SK-N-SH (cell line): ENCODE measurements around the gene SLC49A3. TPM values are rescaled to one million over a fixed set of nuclear protein-coding genes. Genes with fewer than 3 reads are reported as not detected.

ENCODE experiments used
- CTCF ChIA-PET: fragments of 300-600, 350-600 bp; formaldehyde crosslinking; extraction: SDS; loops from one replicate; lab custom pipeline; 2021; lab: Yijun Ruan, JAX
- POLR2A ChIA-PET: fragments of 350-600 bp; sonication (Branson Sonifier 250); formaldehyde crosslinking; extraction: SDS; loops from one replicate; lab custom pipeline; 2020; ENCODE audit warnings: antibody characterized with exemption, inconsistent platforms; lab: Yijun Ruan, JAX
- DNase-seq: peaks from one replicate; pipeline ENCODE4 v3.0.0; 2012
- H2AFZ ChIP-seq: fragments of 200-600 bp; sonication (generic); 2 replicates; pipeline ENCODE4 v1.8.1; 2016; ENCODE audit warnings: antibody characterized with exemption, mild to moderate bottlenecking, low read depth
- H3F3A ChIP-seq: fragments of 200-600 bp; sonication (generic); replicated peaks from 2 replicates; pipeline ENCODE3; 2016; ENCODE audit warnings: antibody characterized with exemption, mild to moderate bottlenecking; ENCODE audit not compliant: insufficient read depth
- H3K27ac ChIP-seq, 2 experiments: fragments of 200-500 bp in 1 of 2; fragments of 200-600 bp in 1 of 2; sonication (Bioruptor generic) in 1 of 2; sonication (generic), shearing (Covaris generic) in 1 of 2; 2 replicates each; pipeline versions ENCODE4 v1.5.1 to v1.6.1; 2014 to 2016; ENCODE audit warnings: low read depth in 2 of 2, inconsistent platforms in 1 of 2, low read length in 1 of 2, mild to moderate bottlenecking in 1 of 2, mixed read lengths in 1 of 2
- H3K27me3 ChIP-seq: fragments of 200-600 bp; sonication (generic), shearing (Covaris generic); 2 replicates; pipeline ENCODE4 v1.6.1; 2016; ENCODE audit warnings: mixed run types; ENCODE audit not compliant: insufficient read depth
- H3K36me3 ChIP-seq, 2 experiments: fragments of 200-500 bp in 1 of 2; fragments of 200-600 bp in 1 of 2; sonication (Bioruptor generic) in 1 of 2; sonication (generic) in 1 of 2; replicated peaks in 1 of 2; 2 replicates each; pipeline versions ENCODE3 to v1.5.1; 2014 to 2016; ENCODE audit warnings: low read length in 1 of 2, mild to moderate bottlenecking in 1 of 2; ENCODE audit not compliant: insufficient read depth in 2 of 2, control insufficient read depth in 1 of 2
- H3K4me1 ChIP-seq, 2 experiments: fragments of 200-500 bp in 1 of 2; fragments of 200-600 bp in 1 of 2; sonication (Bioruptor generic) in 1 of 2; sonication (generic), shearing (Covaris generic) in 1 of 2; 2 replicates each; pipeline versions ENCODE4 v1.5.1 to v1.6.1; 2014 to 2016; ENCODE audit warnings: low read depth in 1 of 2, low read length in 1 of 2, mixed run types in 1 of 2; ENCODE audit not compliant: insufficient read depth in 2 of 2, control insufficient read depth in 1 of 2
- H3K4me2 ChIP-seq: fragments of 200-600 bp; sonication (generic), shearing (Covaris generic); 2 replicates; pipeline ENCODE4 v1.6.1; 2017; ENCODE audit warnings: mixed run types
- H3K4me3 ChIP-seq, 2 experiments: fragments of 200-500 bp in 1 of 2; fragments of 200-600 bp in 1 of 2; sonication (Bioruptor generic) in 1 of 2; sonication (generic), shearing (Covaris generic) in 1 of 2; 2 replicates each; pipeline versions ENCODE4 v1.5.1 to v1.8.1; 2014 to 2016; ENCODE audit warnings: low read depth in 2 of 2, inconsistent platforms in 1 of 2, low read length in 1 of 2, mild to moderate bottlenecking in 1 of 2, mixed read lengths in 1 of 2, moderate library complexity in 1 of 2
- H3K79me2 ChIP-seq: fragments of 200-600 bp; sonication (generic); 2 replicates; pipeline ENCODE4 v1.8.1; 2017; ENCODE audit warnings: mild to moderate bottlenecking; ENCODE audit not compliant: insufficient read depth
- H3K9ac ChIP-seq: fragments of 200-600 bp; sonication (generic); 2 replicates; pipeline ENCODE4 v1.6.1; 2017; ENCODE audit warnings: mixed run types
- H3K9me2 ChIP-seq: fragments of 200-600 bp; sonication (generic); 2 replicates; pipeline ENCODE4 v1.6.1; 2017; ENCODE audit warnings: mixed run types
- H3K9me3 ChIP-seq: fragments of 200-600 bp; sonication (generic); 2 replicates; pipeline ENCODE4 v1.6.1; 2017; ENCODE audit warnings: mixed run types, mild to moderate bottlenecking, moderate library complexity
- H4K20me1 ChIP-seq: fragments of 200-600 bp; sonication (generic); 2 replicates; pipeline ENCODE4 v1.6.1; 2017; ENCODE audit warnings: mild to moderate bottlenecking, mixed run types; ENCODE audit not compliant: insufficient read depth
- EZH2phosphoT487 ChIP-seq: fragments of 200-600 bp; sonication (generic); IDR thresholded peaks from 2 replicates; pipeline ENCODE4 v1.6.1; 2017; ENCODE audit warnings: low read depth, mixed run types, mild to moderate bottlenecking, antibody characterized with exemption, moderate library complexity, borderline replicate concordance
- FOXJ3 ChIP-seq: sonication (generic); formaldehyde crosslinking; IDR thresholded peaks from 2 replicates; pipeline ENCODE4 v1.5.1; 2020; ENCODE audit warnings: mild to moderate bottlenecking, missing genetic modification reagents
- GATA2 ChIP-seq: sonication (generic); formaldehyde crosslinking; IDR thresholded peaks from 2 replicates; pipeline ENCODE4 v1.5.0; 2020; ENCODE audit warnings: mild to moderate bottlenecking, missing genetic modification reagents
- MEF2A ChIP-seq: IDR thresholded peaks from 2 replicates; pipeline ENCODE4 v1.4.0; 2012; ENCODE audit warnings: low read depth, borderline replicate concordance
- MXI1 ChIP-seq: IDR thresholded peaks from 2 replicates; pipeline ENCODE4 v1.6.1; 2012; ENCODE audit warnings: mild to moderate bottlenecking, low read depth, low read length, improper control_type of control experiment
- NFIC ChIP-seq: IDR thresholded peaks from 2 replicates; pipeline ENCODE4 v1.4.0; 2012; ENCODE audit warnings: borderline replicate concordance
- NRF1 ChIP-seq: IDR thresholded peaks from 2 replicates; pipeline ENCODE4 v1.6.1; 2012; ENCODE audit warnings: low read depth, mild to moderate bottlenecking, low read length
- RAD21 ChIP-seq: IDR thresholded peaks from 2 replicates; pipeline ENCODE4 v1.6.1; 2012; ENCODE audit warnings: mild to moderate bottlenecking, low read length
- RCOR1 ChIP-seq: fragments of 150-350 bp; IDR thresholded peaks from 2 replicates; pipeline ENCODE4 v1.6.1; 2017; ENCODE audit warnings: antibody characterized with exemption, low read length
- RXRA ChIP-seq: IDR thresholded peaks from 2 replicates; pipeline ENCODE4 v1.4.0; 2012; ENCODE audit warnings: low read depth, mild to moderate bottlenecking, borderline replicate concordance
- SIN3A ChIP-seq: IDR thresholded peaks from 2 replicates; pipeline ENCODE4 v1.6.1; 2012; ENCODE audit warnings: low read depth, mild to moderate bottlenecking, low read length, moderate library complexity, borderline replicate concordance
- SMC3 ChIP-seq: IDR thresholded peaks from 2 replicates; pipeline ENCODE4 v1.6.1; 2012; ENCODE audit warnings: low read depth, low read length, improper control_type of control experiment
- WGBS: methylation state at CpG from one replicate; pipeline ENCODE4 v1.1.6; 2017; ENCODE audit warnings: low lambda C conversion rate; 5-methylcytosine and 5-hydroxymethylcytosine counted together
- polyA plus RNA-seq, 3 experiments: library from polyadenylated mRNA; depleted of rRNA; stranded (reverse); fragments of >200 nt; gene quantifications; 2 replicates each; pipeline ENCODE4 v1.2.3, GENCODE V29; 2012
- TF ChIP-seq, protein P1 (sequence below): IDR thresholded peaks from 2 replicates; pipeline ENCODE4; 2012
- TF ChIP-seq, protein P2 (sequence below): IDR thresholded peaks from 2 replicates; pipeline ENCODE4 v1.4.0; 2012; ENCODE audit warnings: low read depth
- TF ChIP-seq, protein P3 (sequence below): IDR thresholded peaks from 2 replicates; pipeline ENCODE4 v1.4.0; 2012; ENCODE audit warnings: low read depth, borderline replicate concordance
- TF ChIP-seq, protein P4 (sequence below): fragments of 200-600 bp; sonication (generic); IDR thresholded peaks from 2 replicates; pipeline ENCODE4 v1.6.1; 2017; ENCODE audit warnings: antibody characterized with exemption, mild to moderate bottlenecking, moderate library complexity

The SLC49A3 gene
- polyA plus RNA-seq, 1 of the 3 experiments (the other 2 are of a cell fraction), result 0.05 TPM

DNA sequence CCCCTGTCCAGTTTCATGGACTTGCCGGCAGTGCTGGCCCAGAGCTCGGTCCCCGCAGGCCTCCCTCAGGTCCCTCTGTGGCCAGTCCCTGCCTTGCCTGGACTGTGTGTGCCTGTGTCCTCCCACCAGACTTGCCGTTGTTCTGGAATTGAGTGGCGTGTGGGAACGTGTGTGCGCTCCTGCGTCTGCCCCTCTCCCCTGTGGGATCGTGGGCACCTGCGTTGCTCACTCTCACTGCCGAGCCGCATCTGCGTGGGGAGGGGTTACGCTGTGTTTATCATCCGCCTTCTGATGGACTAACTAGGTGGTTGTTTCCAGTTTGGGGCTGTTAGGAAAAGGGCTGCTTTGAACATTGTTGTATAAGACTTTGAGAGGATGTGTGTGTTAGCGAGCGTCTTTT is 37.9 kb upstream of the SLC49A3 start (continued):
- TF ChIP-seq, protein P1, sequence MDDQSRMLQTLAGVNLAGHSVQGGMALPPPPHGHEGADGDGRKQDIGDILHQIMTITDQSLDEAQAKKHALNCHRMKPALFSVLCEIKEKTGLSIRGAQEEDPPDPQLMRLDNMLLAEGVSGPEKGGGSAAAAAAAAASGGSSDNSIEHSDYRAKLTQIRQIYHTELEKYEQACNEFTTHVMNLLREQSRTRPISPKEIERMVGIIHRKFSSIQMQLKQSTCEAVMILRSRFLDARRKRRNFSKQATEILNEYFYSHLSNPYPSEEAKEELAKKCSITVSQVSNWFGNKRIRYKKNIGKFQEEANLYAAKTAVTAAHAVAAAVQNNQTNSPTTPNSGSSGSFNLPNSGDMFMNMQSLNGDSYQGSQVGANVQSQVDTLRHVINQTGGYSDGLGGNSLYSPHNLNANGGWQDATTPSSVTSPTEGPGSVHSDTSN, result no peak
- TF ChIP-seq EZH2phosphoT487 (no peak), SIN3A (no peak), MXI1 (no peak), NRF1 (no peak), FOXJ3 (CRISPR knock-in tag) (no peak)
- TF ChIP-seq, protein P2, sequence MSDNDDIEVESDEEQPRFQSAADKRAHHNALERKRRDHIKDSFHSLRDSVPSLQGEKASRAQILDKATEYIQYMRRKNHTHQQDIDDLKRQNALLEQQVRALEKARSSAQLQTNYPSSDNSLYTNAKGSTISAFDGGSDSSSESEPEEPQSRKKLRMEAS, result no peak
- TF ChIP-seq, protein P3, sequence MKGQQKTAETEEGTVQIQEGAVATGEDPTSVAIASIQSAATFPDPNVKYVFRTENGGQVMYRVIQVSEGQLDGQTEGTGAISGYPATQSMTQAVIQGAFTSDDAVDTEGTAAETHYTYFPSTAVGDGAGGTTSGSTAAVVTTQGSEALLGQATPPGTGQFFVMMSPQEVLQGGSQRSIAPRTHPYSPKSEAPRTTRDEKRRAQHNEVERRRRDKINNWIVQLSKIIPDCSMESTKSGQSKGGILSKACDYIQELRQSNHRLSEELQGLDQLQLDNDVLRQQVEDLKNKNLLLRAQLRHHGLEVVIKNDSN, result no peak

DNA sequence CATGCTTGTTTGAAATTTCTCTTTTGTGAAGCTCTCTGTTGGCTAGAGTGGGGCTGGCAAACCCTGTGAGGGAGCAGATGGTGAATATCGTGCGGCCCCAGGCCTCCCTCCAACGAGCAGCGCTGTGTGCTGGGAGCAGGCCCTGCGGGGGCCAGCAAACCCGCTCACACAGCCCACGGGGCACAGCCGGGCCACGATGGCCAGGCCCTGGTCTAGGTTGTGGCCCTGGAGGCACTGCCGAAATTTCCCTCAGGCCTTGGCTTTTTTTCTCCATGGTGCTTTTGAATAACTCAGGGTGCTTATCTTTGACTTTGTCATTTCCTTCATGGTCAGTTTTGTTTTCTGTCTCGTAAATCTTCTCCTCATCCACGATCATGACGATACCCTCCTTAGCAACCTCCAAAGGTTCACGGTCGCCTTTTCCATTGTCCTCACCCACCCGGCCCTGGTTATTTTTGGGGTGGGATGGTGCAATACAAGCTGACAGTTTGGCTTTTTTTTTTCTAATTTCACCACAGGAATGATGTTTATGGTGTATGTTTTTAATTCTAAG is 37.4 kb upstream of the SLC49A3 start:
- no peaks in the 10 kb centered on the region for H3K9me3 ChIP-seq
- peaks cover 5 to 6% of the 10 kb centered on the region in 2 experiments for H3K36me3 ChIP-seq
- DNase-seq, result no peak
- peaks cover 73% of the 10 kb centered on the region for H3K79me2 ChIP-seq
- POLR2A ChIA-PET, result no interaction called here
- no peaks in the 10 kb centered on the region for H3K27me3 ChIP-seq
- H4K20me1 ChIP-seq, result peaks cover 82% of the 10 kb centered on the region
- TF ChIP-seq, protein P3, result no peak
- TF ChIP-seq RXRA (no peak), GATA2 (CRISPR knock-in tag) (no peak), NRF1 (no peak), NFIC (no peak), MEF2A (no peak), RCOR1 (no peak), RAD21 (no peak), SMC3 (no peak)
- TF ChIP-seq, protein P4, sequence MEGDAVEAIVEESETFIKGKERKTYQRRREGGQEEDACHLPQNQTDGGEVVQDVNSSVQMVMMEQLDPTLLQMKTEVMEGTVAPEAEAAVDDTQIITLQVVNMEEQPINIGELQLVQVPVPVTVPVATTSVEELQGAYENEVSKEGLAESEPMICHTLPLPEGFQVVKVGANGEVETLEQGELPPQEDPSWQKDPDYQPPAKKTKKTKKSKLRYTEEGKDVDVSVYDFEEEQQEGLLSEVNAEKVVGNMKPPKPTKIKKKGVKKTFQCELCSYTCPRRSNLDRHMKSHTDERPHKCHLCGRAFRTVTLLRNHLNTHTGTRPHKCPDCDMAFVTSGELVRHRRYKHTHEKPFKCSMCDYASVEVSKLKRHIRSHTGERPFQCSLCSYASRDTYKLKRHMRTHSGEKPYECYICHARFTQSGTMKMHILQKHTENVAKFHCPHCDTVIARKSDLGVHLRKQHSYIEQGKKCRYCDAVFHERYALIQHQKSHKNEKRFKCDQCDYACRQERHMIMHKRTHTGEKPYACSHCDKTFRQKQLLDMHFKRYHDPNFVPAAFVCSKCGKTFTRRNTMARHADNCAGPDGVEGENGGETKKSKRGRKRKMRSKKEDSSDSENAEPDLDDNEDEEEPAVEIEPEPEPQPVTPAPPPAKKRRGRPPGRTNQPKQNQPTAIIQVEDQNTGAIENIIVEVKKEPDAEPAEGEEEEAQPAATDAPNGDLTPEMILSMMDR, result no peak
- TF ChIP-seq, protein P1, result no peak
- TF ChIP-seq, all 33 proteins: peak for 0
- peaks cover 0 to 9% of the 10 kb centered on the region in 2 experiments; a peak in 2 of 4 replicates for H3K4me1 ChIP-seq
- H3K9me2 ChIP-seq, result no peaks in the 10 kb centered on the region
- no peak overlapping the region for H3K4me2 ChIP-seq
- H3K4me3 ChIP-seq, result no peak overlapping the region
- H2AFZ ChIP-seq, result no peak overlapping the region
- H3K9ac ChIP-seq, result no peak overlapping the region
- CTCF ChIA-PET, result interaction anchor here (1.4 kb wide), 1 partner anchor 16 kb away, joined by 10 read pairs; no protein-coding TSS in a partner anchor
- H3K27ac ChIP-seq, result no peak overlapping the region; a peak in 1 of 4 replicates
- no peaks in the 10 kb centered on the region for H3F3A ChIP-seq
- 90% methylated on average over 10 of the region's 16 CpGs for WGBS
